IPS-18c (cell line): ENCODE results near the gene STARD9.
"Not testable (repeated sequence)": the region's sequence is repeated elsewhere in the genome, so short reads cannot be mapped to it uniquely, and the experiment has no call there.

ENCODE experiments used
- H3K4me3 ChIP-seq: 2 replicates; pipeline ENCODE4 v1.7.0; 2013; ENCODE audit warnings: low read depth, mild to moderate bottlenecking, low read length, moderate library complexity; ENCODE audit not compliant: insufficient read depth
- H3K9me3 ChIP-seq: one replicate; pipeline ENCODE4 v1.6.1; 2013; ENCODE audit warnings: mild to moderate bottlenecking, low read length, moderate library complexity; ENCODE audit not compliant: control insufficient read depth, insufficient read depth

STARD9 gene

GRCh38 chr15:42581272-42581730, 5.9 kb downstream of the STARD9 start:
- Histone ChIP-seq H3K9me3 (no peaks in the 10 kb centered on the region), H3K4me3 (peak overlapping the region; percentile 44; the same call in 1 of the 2 replicates)

GRCh38 chr15:42582569-42583375, 7.4 kb downstream of the STARD9 start:
- H3K4me3 ChIP-seq: no peak overlapping the region
- peaks cover 2% of the 10 kb centered on the region for H3K9me3 ChIP-seq

- H3K4me3 ChIP-seq: no peak overlapping the region
- H3K9me3 ChIP-seq: peaks cover 2% of the 10 kb centered on the region
These were observed 8.8 kb downstream of the STARD9 start for GRCh38 chr15:42584031-42584765.

- no peak overlapping the region for H3K4me3 ChIP-seq
- peaks cover 2% of the 10 kb centered on the region for H3K9me3 ChIP-seq
These were observed 15.3 kb downstream of the STARD9 start for GRCh38 chr15:42590619-42591237.

- H3K4me3 ChIP-seq: no peak overlapping the region
- H3K9me3 ChIP-seq: peaks cover 2% of the 10 kb centered on the region
These were observed 16.0 kb downstream of the STARD9 start for GRCh38 chr15:42591238-42591934.

GRCh38 chr15:42592716-42593115, 17.3 kb downstream of the STARD9 start:
- Histone ChIP-seq H3K4me3 (no peak overlapping the region), H3K9me3 (no peaks in the 10 kb centered on the region)

GRCh38 chr15:42593143-42593542, 17.7 kb downstream of the STARD9 start:
- no peak overlapping the region for H3K4me3 ChIP-seq
- no peaks in the 10 kb centered on the region for H3K9me3 ChIP-seq

GRCh38 chr15:42594095-42594494, 18.7 kb downstream of the STARD9 start:
- H3K4me3 ChIP-seq: no peak overlapping the region
- no peaks in the 10 kb centered on the region for H3K9me3 ChIP-seq

- H3K9me3 ChIP-seq: no peaks in the 10 kb centered on the region
These were observed 20.3 kb downstream of the STARD9 start for GRCh38 chr15:42595626-42596240.

GRCh38 chr15:42601316-42601715, 25.9 kb downstream of the STARD9 start:
- H3K9me3 ChIP-seq, H3K4me3 ChIP-seq: not testable (repeated sequence)

More at GRCh38 chr15:42595626-42596240, 20.3 kb downstream of the STARD9 start:
- H3K4me3 ChIP-seq: no peak overlapping the region

GRCh38 chr15:42602501-42602900, 27.1 kb downstream of the STARD9 start:
- Histone ChIP-seq H3K4me3 (no peak overlapping the region), H3K9me3 (peaks cover 4% of the 10 kb centered on the region)

GRCh38 chr15:42603978-42604377, 28.6 kb downstream of the STARD9 start:
- no peak overlapping the region for H3K4me3 ChIP-seq
- H3K9me3 ChIP-seq: peaks cover 4% of the 10 kb centered on the region

GRCh38 chr15:42604894-42605744, 29.7 kb downstream of the STARD9 start:
- H3K9me3 ChIP-seq: peaks cover 4% of the 10 kb centered on the region
- H3K4me3 ChIP-seq: no peak overlapping the region

- H3K9me3 ChIP-seq: peaks cover 4% of the 10 kb centered on the region
- no peak overlapping the region for H3K4me3 ChIP-seq
These were observed 30.4 kb downstream of the STARD9 start for GRCh38 chr15:42605796-42606195.

- H3K9me3 ChIP-seq: no peaks in the 10 kb centered on the region
- no peak overlapping the region for H3K4me3 ChIP-seq
These were observed 32.7 kb downstream of the STARD9 start for GRCh38 chr15:42608110-42608531.
